SK-N-SH treated with all-trans-retinoic acid at 6 μM for 48 hours (cell line): ENCODE measurements around the gene KRT74.

Source experiments
- ARNTL ChIP-seq: fragments of 450-650 bp; formaldehyde crosslinking; IDR thresholded peaks from 2 replicates; pipeline ENCODE4 v1.5.0; 2020; ENCODE audit warnings: low read depth, mild to moderate bottlenecking, moderate library complexity, borderline replicate concordance
- BACH2 ChIP-seq: fragments of 250-450 bp; sonication (Bioruptor Pico); IDR thresholded peaks from 2 replicates; pipeline ENCODE4 v1.9.0; 2021; ENCODE audit warnings: mild to moderate bottlenecking, borderline replicate concordance
- ISL1 ChIP-seq: fragments of 250-450 bp; sonication (Bioruptor Pico); IDR thresholded peaks from 2 replicates; pipeline ENCODE4 v2.1.2; 2022; ENCODE audit warnings: mild to moderate bottlenecking, moderate library complexity
- PATZ1 ChIP-seq: fragments of 250-450 bp; sonication (Bioruptor Pico); IDR thresholded peaks from 2 replicates; pipeline ENCODE4 v1.8.0; 2020; ENCODE audit warnings: mild to moderate bottlenecking, moderate library complexity, borderline replicate concordance
- POU6F1 ChIP-seq: fragments of 250-450 bp; sonication (Bioruptor Pico); IDR thresholded peaks from 2 replicates; pipeline ENCODE4 v1.8.0; 2021; ENCODE audit warnings: low read depth, mild to moderate bottlenecking, moderate library complexity, borderline replicate concordance
- RARB ChIP-seq: fragments of 250-450 bp; sonication (Bioruptor Pico); IDR thresholded peaks from 2 replicates; pipeline ENCODE4 v1.8.0; 2021; ENCODE audit warnings: mild to moderate bottlenecking, moderate library complexity
- ZFP3 ChIP-seq: fragments of 250-450 bp; sonication (Bioruptor Pico); IDR thresholded peaks from 2 replicates; pipeline ENCODE4 v1.5.0; 2020; ENCODE audit warnings: mild to moderate bottlenecking, moderate library complexity
- ZNF8 ChIP-seq: fragments of 450-650 bp; formaldehyde crosslinking; IDR thresholded peaks from 2 replicates; pipeline ENCODE4 v1.5.0; 2020; ENCODE audit warnings: mild to moderate bottlenecking, moderate library complexity

GRCh38 chr12:52542785-52543318 is 30.8 kb downstream of the KRT74 start:
- TF ChIP-seq POU6F1 (CRISPR knock-in tag) (no peak), ZNF8 (CRISPR knock-in tag) (no peak), RARB (no peak), PATZ1 (CRISPR knock-in tag) (no peak), ISL1 (CRISPR knock-in tag) (no peak), ARNTL (CRISPR knock-in tag) (no peak), BACH2 (no peak), ZFP3 (CRISPR knock-in tag) (no peak)
